Activated CD4-positive, alpha-beta T cell treated with anti-CD3 and anti-CD28 coated beads, Interleukin-2, amount 50 U/mL, for 16 hours (primary cell): Measurements from ENCODE around the gene KRTAP12-1.

ENCODE experiments used
- DNase-seq: peaks from one replicate; pipeline ENCODE4 v3.0.0-alpha.2; 2020

The KRTAP12-1 gene

GRCh38 chr21:44710756-44711326, 28.9 kb upstream of the KRTAP12-1 start:
- DNase-seq: no peak

- DNase-seq: no peak
Observed at GRCh38 chr21:44710294-44710665, 28.3 kb upstream of the KRTAP12-1 start.

- DNase-seq: no peak
Observed at GRCh38 chr21:44709426-44710293, 27.7 kb upstream of the KRTAP12-1 start.

GRCh38 chr21:44708866-44709425, 27.0 kb upstream of the KRTAP12-1 start:
- no peak for DNase-seq

- DNase-seq: no peak
Observed at GRCh38 chr21:44708213-44708865, 26.4 kb upstream of the KRTAP12-1 start.

GRCh38 chr21:44706706-44707581, 25.0 kb upstream of the KRTAP12-1 start:
- no peak for DNase-seq

- DNase-seq: no peak
Observed at GRCh38 chr21:44706026-44706705, 24.2 kb upstream of the KRTAP12-1 start.

GRCh38 chr21:44704636-44705001, 22.7 kb upstream of the KRTAP12-1 start:
- DNase-seq: no peak

- DNase-seq: no peak
Observed at GRCh38 chr21:44703731-44704635, 22.0 kb upstream of the KRTAP12-1 start.

GRCh38 chr21:44702973-44703730, 21.2 kb upstream of the KRTAP12-1 start:
- DNase-seq: no peak

GRCh38 chr21:44702111-44702972, 20.4 kb upstream of the KRTAP12-1 start:
- DNase-seq: no peak

- no peak for DNase-seq
Observed at GRCh38 chr21:44701541-44701940, 19.6 kb upstream of the KRTAP12-1 start.

- DNase-seq: no peak
Observed at GRCh38 chr21:44701023-44701400, 19.0 kb upstream of the KRTAP12-1 start.

- no peak for DNase-seq
Observed at GRCh38 chr21:44700101-44701022, 18.4 kb upstream of the KRTAP12-1 start.

- no peak for DNase-seq
Observed at GRCh38 chr21:44699502-44700001, 17.6 kb upstream of the KRTAP12-1 start.

- DNase-seq: no peak
Observed at GRCh38 chr21:44697811-44698734, 16.1 kb upstream of the KRTAP12-1 start.
